ENCODE results near the gene GPC3.

DNA sequence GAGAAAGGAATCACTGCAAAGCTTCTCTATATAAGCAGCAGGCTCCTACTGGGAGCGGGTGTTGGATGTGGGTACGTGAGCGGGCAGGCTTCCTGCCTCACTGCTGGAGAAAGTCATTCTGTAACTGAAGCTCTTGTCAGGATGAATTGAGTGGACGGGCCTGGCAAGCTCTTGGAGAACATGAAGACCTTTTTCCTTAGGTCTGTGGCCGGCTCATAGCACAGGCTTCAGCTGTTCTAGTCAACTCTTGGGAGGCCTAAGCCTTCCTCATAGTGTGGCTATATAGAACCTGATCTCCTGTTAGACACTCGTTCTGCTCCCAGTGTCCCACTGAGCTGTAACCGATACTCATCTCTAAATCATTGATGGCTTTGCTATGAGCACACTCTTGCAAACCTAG, 461.9 kb downstream of the GPC3 start:
- TF ChIP-seq, protein P1, sequence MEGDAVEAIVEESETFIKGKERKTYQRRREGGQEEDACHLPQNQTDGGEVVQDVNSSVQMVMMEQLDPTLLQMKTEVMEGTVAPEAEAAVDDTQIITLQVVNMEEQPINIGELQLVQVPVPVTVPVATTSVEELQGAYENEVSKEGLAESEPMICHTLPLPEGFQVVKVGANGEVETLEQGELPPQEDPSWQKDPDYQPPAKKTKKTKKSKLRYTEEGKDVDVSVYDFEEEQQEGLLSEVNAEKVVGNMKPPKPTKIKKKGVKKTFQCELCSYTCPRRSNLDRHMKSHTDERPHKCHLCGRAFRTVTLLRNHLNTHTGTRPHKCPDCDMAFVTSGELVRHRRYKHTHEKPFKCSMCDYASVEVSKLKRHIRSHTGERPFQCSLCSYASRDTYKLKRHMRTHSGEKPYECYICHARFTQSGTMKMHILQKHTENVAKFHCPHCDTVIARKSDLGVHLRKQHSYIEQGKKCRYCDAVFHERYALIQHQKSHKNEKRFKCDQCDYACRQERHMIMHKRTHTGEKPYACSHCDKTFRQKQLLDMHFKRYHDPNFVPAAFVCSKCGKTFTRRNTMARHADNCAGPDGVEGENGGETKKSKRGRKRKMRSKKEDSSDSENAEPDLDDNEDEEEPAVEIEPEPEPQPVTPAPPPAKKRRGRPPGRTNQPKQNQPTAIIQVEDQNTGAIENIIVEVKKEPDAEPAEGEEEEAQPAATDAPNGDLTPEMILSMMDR (tag by site-specific recombination; IDR thresholded peaks at IDR 0.05) = no peak
- TF ChIP-seq ZNF423 (tag by site-specific recombination; IDR thresholded peaks at IDR 0.05) (no peak), ZNF544 (tag by site-specific recombination; IDR thresholded peaks at IDR 0.05) (no peak), ZNF501 (tag by site-specific recombination; IDR thresholded peaks at IDR 0.05) (no peak), ZNF701 (tag by site-specific recombination; IDR thresholded peaks at IDR 0.05) (no peak), ZNF146 (tag by site-specific recombination; IDR thresholded peaks at IDR 0.05) (no peak), HOXD13 (CRISPR knock-in tag; IDR thresholded peaks at IDR 0.05; ENCODE audit: borderline replicate concordance) (no peak), ZNF791 (tag by site-specific recombination; IDR thresholded peaks at IDR 0.05) (no peak), TCF7L2 (IDR thresholded peaks at IDR 0.05; ENCODE audit: borderline replicate concordance, low read depth, low read length) (no peak)
- TF ChIP-seq, protein P2, sequence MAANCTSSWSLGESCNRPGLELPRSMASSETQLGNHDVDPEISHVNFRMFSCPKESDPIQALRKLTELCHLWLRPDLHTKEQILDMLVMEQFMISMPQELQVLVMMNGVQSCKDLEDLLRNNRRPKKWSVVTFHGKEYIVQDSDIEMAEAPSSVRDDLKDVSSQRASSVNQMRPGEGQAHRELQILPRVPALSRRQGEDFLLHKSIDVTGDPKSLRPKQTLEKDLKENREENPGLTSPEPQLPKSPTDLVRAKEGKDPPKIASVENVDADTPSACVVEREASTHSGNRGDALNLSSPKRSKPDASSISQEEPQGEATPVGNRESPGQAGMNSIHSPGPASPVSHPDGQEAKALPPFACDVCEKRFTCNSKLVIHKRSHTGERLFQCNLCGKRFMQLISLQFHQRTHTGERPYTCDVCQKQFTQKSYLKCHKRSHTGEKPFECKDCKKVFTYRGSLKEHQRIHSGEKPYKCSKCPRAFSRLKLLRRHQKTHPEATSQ (tag by site-specific recombination; IDR thresholded peaks at IDR 0.05) = no peak
- TF ChIP-seq, protein P3, sequence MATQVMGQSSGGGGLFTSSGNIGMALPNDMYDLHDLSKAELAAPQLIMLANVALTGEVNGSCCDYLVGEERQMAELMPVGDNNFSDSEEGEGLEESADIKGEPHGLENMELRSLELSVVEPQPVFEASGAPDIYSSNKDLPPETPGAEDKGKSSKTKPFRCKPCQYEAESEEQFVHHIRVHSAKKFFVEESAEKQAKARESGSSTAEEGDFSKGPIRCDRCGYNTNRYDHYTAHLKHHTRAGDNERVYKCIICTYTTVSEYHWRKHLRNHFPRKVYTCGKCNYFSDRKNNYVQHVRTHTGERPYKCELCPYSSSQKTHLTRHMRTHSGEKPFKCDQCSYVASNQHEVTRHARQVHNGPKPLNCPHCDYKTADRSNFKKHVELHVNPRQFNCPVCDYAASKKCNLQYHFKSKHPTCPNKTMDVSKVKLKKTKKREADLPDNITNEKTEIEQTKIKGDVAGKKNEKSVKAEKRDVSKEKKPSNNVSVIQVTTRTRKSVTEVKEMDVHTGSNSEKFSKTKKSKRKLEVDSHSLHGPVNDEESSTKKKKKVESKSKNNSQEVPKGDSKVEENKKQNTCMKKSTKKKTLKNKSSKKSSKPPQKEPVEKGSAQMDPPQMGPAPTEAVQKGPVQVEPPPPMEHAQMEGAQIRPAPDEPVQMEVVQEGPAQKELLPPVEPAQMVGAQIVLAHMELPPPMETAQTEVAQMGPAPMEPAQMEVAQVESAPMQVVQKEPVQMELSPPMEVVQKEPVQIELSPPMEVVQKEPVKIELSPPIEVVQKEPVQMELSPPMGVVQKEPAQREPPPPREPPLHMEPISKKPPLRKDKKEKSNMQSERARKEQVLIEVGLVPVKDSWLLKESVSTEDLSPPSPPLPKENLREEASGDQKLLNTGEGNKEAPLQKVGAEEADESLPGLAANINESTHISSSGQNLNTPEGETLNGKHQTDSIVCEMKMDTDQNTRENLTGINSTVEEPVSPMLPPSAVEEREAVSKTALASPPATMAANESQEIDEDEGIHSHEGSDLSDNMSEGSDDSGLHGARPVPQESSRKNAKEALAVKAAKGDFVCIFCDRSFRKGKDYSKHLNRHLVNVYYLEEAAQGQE (tag by site-specific recombination; IDR thresholded peaks at IDR 0.05) = no peak
- TF ChIP-seq, protein P4, sequence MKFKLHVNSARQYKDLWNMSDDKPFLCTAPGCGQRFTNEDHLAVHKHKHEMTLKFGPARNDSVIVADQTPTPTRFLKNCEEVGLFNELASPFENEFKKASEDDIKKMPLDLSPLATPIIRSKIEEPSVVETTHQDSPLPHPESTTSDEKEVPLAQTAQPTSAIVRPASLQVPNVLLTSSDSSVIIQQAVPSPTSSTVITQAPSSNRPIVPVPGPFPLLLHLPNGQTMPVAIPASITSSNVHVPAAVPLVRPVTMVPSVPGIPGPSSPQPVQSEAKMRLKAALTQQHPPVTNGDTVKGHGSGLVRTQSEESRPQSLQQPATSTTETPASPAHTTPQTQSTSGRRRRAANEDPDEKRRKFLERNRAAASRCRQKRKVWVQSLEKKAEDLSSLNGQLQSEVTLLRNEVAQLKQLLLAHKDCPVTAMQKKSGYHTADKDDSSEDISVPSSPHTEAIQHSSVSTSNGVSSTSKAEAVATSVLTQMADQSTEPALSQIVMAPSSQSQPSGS (tag by site-specific recombination; IDR thresholded peaks at IDR 0.05; ENCODE audit: low read depth) = no peak

Data from HEK293 (cell line).